Measurements from ENCODE around the gene FLYWCH2.
A peak's percentile ranks its signal among the peaks of the same experiment; 100 is the strongest.

The FLYWCH2 gene

GRCh38 chr16:2853531-2854073 is 29.4 kb upstream of the FLYWCH2 start:
- Histone ChIP-seq H3K9me3 (ENCODE audit: control insufficient read depth in 5 of 5, low read length in 5 of 5) (peaks cover 2 to 14% (median 12%) of the 10 kb centered on the region in 5 donors), H3K4me3 (ENCODE audit: low read depth in 1 of 5, low read length in 5 of 5) (no peak overlapping the region), H3K36me3 (ENCODE audit: control insufficient read depth in 5 of 5, insufficient read depth in 5 of 5, low read length in 5 of 5) (no peaks in the 10 kb centered on the region), H3K9ac (ENCODE audit: low read length in 5 of 5) (no peak overlapping the region), H3K27me3 (ENCODE audit: control insufficient read depth in 5 of 5, insufficient read depth in 4 of 5, low read length in 5 of 5) (peaks cover 28 to 60% (median 41%) of the 10 kb centered on the region in 5 donors), H3K27ac (ENCODE audit: low read depth, low read length) (no peak overlapping the region), H3K4me1 (ENCODE audit: control insufficient read depth in 5 of 5, insufficient read depth in 5 of 5, low read length in 5 of 5) (peaks cover 0 to 7% (median 3%) of the 10 kb centered on the region in 5 donors)

GRCh38 chr16:2854700-2855309 is 28.2 kb upstream of the FLYWCH2 start:
- H3K27me3 ChIP-seq (ENCODE audit: control insufficient read depth in 5 of 5, insufficient read depth in 4 of 5, low read length in 5 of 5): peaks cover 27 to 58% (median 36%) of the 10 kb centered on the region in 5 donors
- peaks cover 0 to 7% (median 3%) of the 10 kb centered on the region in 5 donors for H3K4me1 ChIP-seq (ENCODE audit: control insufficient read depth in 5 of 5, insufficient read depth in 5 of 5, low read length in 5 of 5)

GRCh38 chr16:2855536-2855935 is 27.5 kb upstream of the FLYWCH2 start:
- Histone ChIP-seq H3K27ac (ENCODE audit: low read depth, low read length) (no peak overlapping the region), H3K27me3 (ENCODE audit: control insufficient read depth in 5 of 5, insufficient read depth in 4 of 5, low read length in 5 of 5) (peaks cover 29 to 59% (median 36%) of the 10 kb centered on the region in 5 donors), H3K9me3 (ENCODE audit: control insufficient read depth in 5 of 5, low read length in 5 of 5) (peaks cover 2 to 16% (median 12%) of the 10 kb centered on the region in 5 donors), H3K36me3 (ENCODE audit: control insufficient read depth in 5 of 5, insufficient read depth in 5 of 5, low read length in 5 of 5) (no peaks in the 10 kb centered on the region), H3K4me3 (ENCODE audit: low read depth in 1 of 5, low read length in 5 of 5) (no peak overlapping the region), H3K9ac (ENCODE audit: low read length in 5 of 5) (no peak overlapping the region), H3K4me1 (ENCODE audit: control insufficient read depth in 5 of 5, insufficient read depth in 5 of 5, low read length in 5 of 5) (peaks cover 0 to 7% (median 3%) of the 10 kb centered on the region in 5 donors)

More at GRCh38 chr16:2854700-2855309, 28.2 kb upstream of the FLYWCH2 start:
- H3K27ac ChIP-seq (ENCODE audit: low read depth, low read length): no peak overlapping the region
- H3K4me3 ChIP-seq (ENCODE audit: low read depth in 1 of 5, low read length in 5 of 5): no peak overlapping the region
- H3K9me3 ChIP-seq (ENCODE audit: control insufficient read depth in 5 of 5, low read length in 5 of 5): peaks cover 2 to 14% (median 12%) of the 10 kb centered on the region in 5 donors
- H3K36me3 ChIP-seq (ENCODE audit: control insufficient read depth in 5 of 5, insufficient read depth in 5 of 5, low read length in 5 of 5): no peaks in the 10 kb centered on the region
- no peak overlapping the region for H3K9ac ChIP-seq (ENCODE audit: low read length in 5 of 5)

- no peak overlapping the region for H3K4me3 ChIP-seq (ENCODE audit: low read depth in 1 of 5, low read length in 5 of 5)
- no peak overlapping the region for H3K27ac ChIP-seq (ENCODE audit: low read depth, low read length)
- H3K36me3 ChIP-seq (ENCODE audit: control insufficient read depth in 5 of 5, insufficient read depth in 5 of 5, low read length in 5 of 5): no peaks in the 10 kb centered on the region
These were observed 26.8 kb upstream of the FLYWCH2 start for GRCh38 chr16:2856061-2856670.

GRCh38 chr16:2856686-2857450 is 26.1 kb upstream of the FLYWCH2 start:
- no peak overlapping the region for H3K27ac ChIP-seq (ENCODE audit: low read depth, low read length)
- peaks cover 4 to 22% (median 19%) of the 10 kb centered on the region in 5 donors for H3K9me3 ChIP-seq (ENCODE audit: control insufficient read depth in 5 of 5, low read length in 5 of 5)
- peaks cover 0 to 7% (median 3%) of the 10 kb centered on the region in 5 donors for H3K4me1 ChIP-seq (ENCODE audit: control insufficient read depth in 5 of 5, insufficient read depth in 5 of 5, low read length in 5 of 5)
- H3K9ac ChIP-seq (ENCODE audit: low read length in 5 of 5): no peak overlapping the region
- H3K36me3 ChIP-seq (ENCODE audit: control insufficient read depth in 5 of 5, insufficient read depth in 5 of 5, low read length in 5 of 5): no peaks in the 10 kb centered on the region
- H3K27me3 ChIP-seq (ENCODE audit: control insufficient read depth in 5 of 5, insufficient read depth in 4 of 5, low read length in 5 of 5): peaks cover 29 to 49% (median 34%) of the 10 kb centered on the region in 5 donors
- no peak overlapping the region for H3K4me3 ChIP-seq (ENCODE audit: low read depth in 1 of 5, low read length in 5 of 5)

More at GRCh38 chr16:2856061-2856670, 26.8 kb upstream of the FLYWCH2 start:
- peaks cover 4 to 21% (median 18%) of the 10 kb centered on the region in 5 donors for H3K9me3 ChIP-seq (ENCODE audit: control insufficient read depth in 5 of 5, low read length in 5 of 5)
- H3K27me3 ChIP-seq (ENCODE audit: control insufficient read depth in 5 of 5, insufficient read depth in 4 of 5, low read length in 5 of 5): peaks cover 29 to 56% (median 36%) of the 10 kb centered on the region in 5 donors
- no peak overlapping the region for H3K9ac ChIP-seq (ENCODE audit: low read length in 5 of 5)
- peaks cover 0 to 7% (median 3%) of the 10 kb centered on the region in 5 donors for H3K4me1 ChIP-seq (ENCODE audit: control insufficient read depth in 5 of 5, insufficient read depth in 5 of 5, low read length in 5 of 5)

GRCh38 chr16:2857451-2858244 is 25.4 kb upstream of the FLYWCH2 start, which contains the start of gene PRSS22:
Gene PRSS22 (minus strand): TSS chr16:2858170. CDS start chr16:2858104, 66 bp downstream.
- Histone ChIP-seq H3K4me1 (ENCODE audit: control insufficient read depth in 5 of 5, insufficient read depth in 5 of 5, low read length in 5 of 5) (peaks cover 0 to 7% (median 3%) of the 10 kb centered on the region in 5 donors), H3K27ac (ENCODE audit: low read depth, low read length) (no peak within 1 kb of the TSS), H3K36me3 (ENCODE audit: control insufficient read depth in 5 of 5, insufficient read depth in 5 of 5, low read length in 5 of 5) (no peaks in the 10 kb centered on the region), H3K27me3 (ENCODE audit: control insufficient read depth in 5 of 5, insufficient read depth in 4 of 5, low read length in 5 of 5) (peaks cover 25 to 49% (median 28%) of the 10 kb centered on the region in 5 donors), H3K4me3 (ENCODE audit: low read depth in 1 of 5, low read length in 5 of 5) (peak within 1 kb of the TSS in 1 of 5 donors; percentile 44), H3K9ac (ENCODE audit: low read length in 5 of 5) (peak within 1 kb of the TSS in 1 of 5 donors; percentile 41), H3K9me3 (ENCODE audit: control insufficient read depth in 5 of 5, low read length in 5 of 5) (peaks cover 4 to 22% (median 19%) of the 10 kb centered on the region in 5 donors)

GRCh38 chr16:2858245-2859025 is 24.6 kb upstream of the FLYWCH2 start:
- Histone ChIP-seq H3K36me3 (ENCODE audit: control insufficient read depth in 5 of 5, insufficient read depth in 5 of 5, low read length in 5 of 5) (no peaks in the 10 kb centered on the region), H3K9ac (ENCODE audit: low read length in 5 of 5) (no peak overlapping the region), H3K9me3 (ENCODE audit: control insufficient read depth in 5 of 5, low read length in 5 of 5) (peaks cover 4 to 22% (median 19%) of the 10 kb centered on the region in 5 donors), H3K4me3 (ENCODE audit: low read depth in 1 of 5, low read length in 5 of 5) (no peak overlapping the region), H3K27me3 (ENCODE audit: control insufficient read depth in 5 of 5, insufficient read depth in 4 of 5, low read length in 5 of 5) (peaks cover 19 to 42% (median 28%) of the 10 kb centered on the region in 5 donors), H3K27ac (ENCODE audit: low read depth, low read length) (no peak overlapping the region), H3K4me1 (ENCODE audit: control insufficient read depth in 5 of 5, insufficient read depth in 5 of 5, low read length in 5 of 5) (peaks cover 0 to 7% (median 3%) of the 10 kb centered on the region in 5 donors)

- Histone ChIP-seq H3K9ac (ENCODE audit: low read length in 5 of 5) (no peak overlapping the region), H3K4me1 (ENCODE audit: control insufficient read depth in 5 of 5, insufficient read depth in 5 of 5, low read length in 5 of 5) (peaks cover 0 to 7% (median 3%) of the 10 kb centered on the region in 5 donors)
These were observed 23.2 kb upstream of the FLYWCH2 start for GRCh38 chr16:2859686-2860265.

More at GRCh38 chr16:2859686-2860265, 23.2 kb upstream of the FLYWCH2 start:
- H3K9me3 ChIP-seq (ENCODE audit: control insufficient read depth in 5 of 5, low read length in 5 of 5): peaks cover 2 to 15% (median 7%) of the 10 kb centered on the region in 5 donors
- H3K27me3 ChIP-seq (ENCODE audit: control insufficient read depth in 5 of 5, insufficient read depth in 4 of 5, low read length in 5 of 5): peaks cover 17 to 39% (median 25%) of the 10 kb centered on the region in 5 donors
- H3K27ac ChIP-seq (ENCODE audit: low read depth, low read length): no peak overlapping the region
- H3K36me3 ChIP-seq (ENCODE audit: control insufficient read depth in 5 of 5, insufficient read depth in 5 of 5, low read length in 5 of 5): no peaks in the 10 kb centered on the region
- no peak overlapping the region for H3K4me3 ChIP-seq (ENCODE audit: low read depth in 1 of 5, low read length in 5 of 5)

Data from subcutaneous abdominal adipose tissue (tissue), 5 donors.